HFF-Myc (cell line): ENCODE data around the gene LMBRD1.

Experiments used
- DNase-seq: peaks from one replicate; pipeline ENCODE4 v3.0.0-alpha.2; 2011; ENCODE audit warnings: low read depth; ENCODE audit errors: extremely low read depth
- H3K4me3 ChIP-seq: replicated peaks from 2 replicates; pipeline ENCODE4 v1.5.1; 2011; ENCODE audit warnings: low read depth, mild to moderate bottlenecking, control low read depth, low read length
- TF ChIP-seq, protein P1 (sequence below): IDR thresholded peaks from 2 replicates; pipeline ENCODE4 v1.5.1; 2012; ENCODE audit warnings: mild to moderate bottlenecking, low read depth, low read length, control low read depth; ENCODE audit errors: missing control alignments

LMBRD1 gene

GRCh38 chr6:69722683-69723082 is 74.1 kb downstream of the LMBRD1 start:
- no peak overlapping the region for H3K4me3 ChIP-seq
- TF ChIP-seq, protein P1, sequence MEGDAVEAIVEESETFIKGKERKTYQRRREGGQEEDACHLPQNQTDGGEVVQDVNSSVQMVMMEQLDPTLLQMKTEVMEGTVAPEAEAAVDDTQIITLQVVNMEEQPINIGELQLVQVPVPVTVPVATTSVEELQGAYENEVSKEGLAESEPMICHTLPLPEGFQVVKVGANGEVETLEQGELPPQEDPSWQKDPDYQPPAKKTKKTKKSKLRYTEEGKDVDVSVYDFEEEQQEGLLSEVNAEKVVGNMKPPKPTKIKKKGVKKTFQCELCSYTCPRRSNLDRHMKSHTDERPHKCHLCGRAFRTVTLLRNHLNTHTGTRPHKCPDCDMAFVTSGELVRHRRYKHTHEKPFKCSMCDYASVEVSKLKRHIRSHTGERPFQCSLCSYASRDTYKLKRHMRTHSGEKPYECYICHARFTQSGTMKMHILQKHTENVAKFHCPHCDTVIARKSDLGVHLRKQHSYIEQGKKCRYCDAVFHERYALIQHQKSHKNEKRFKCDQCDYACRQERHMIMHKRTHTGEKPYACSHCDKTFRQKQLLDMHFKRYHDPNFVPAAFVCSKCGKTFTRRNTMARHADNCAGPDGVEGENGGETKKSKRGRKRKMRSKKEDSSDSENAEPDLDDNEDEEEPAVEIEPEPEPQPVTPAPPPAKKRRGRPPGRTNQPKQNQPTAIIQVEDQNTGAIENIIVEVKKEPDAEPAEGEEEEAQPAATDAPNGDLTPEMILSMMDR, result no peak
- DNase-seq, result no peak

DNA sequence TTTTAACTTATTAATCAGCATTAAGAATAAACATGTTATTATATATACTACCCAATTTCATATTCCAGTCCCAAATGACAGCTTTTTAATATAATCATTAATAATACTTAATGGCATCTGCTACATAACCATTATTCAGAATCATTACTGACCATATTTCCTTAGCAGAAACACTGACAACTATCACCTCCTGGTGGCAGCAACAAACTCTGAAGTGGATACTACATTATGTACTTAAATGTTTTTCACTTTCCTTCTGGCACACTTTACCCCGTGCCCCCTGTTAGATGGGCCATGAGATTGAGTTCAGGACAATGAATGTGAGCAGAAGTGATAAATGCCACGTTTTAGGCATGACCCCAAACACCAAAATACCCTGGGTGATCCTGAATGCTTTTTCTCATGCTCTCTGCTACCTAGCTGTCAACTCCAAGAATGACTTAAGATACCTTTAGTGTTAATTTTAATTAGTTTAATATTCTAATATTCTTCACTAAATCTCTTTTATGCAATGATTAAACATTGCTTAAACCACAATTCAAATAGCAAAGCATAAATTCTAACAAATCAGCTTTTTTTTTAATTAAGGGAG is 77.1 kb downstream of the LMBRD1 start:
- DNase-seq, result peak; percentile 5
- TF ChIP-seq, protein P1, result peak; percentile 26
- no peak overlapping the region for H3K4me3 ChIP-seq

DNA sequence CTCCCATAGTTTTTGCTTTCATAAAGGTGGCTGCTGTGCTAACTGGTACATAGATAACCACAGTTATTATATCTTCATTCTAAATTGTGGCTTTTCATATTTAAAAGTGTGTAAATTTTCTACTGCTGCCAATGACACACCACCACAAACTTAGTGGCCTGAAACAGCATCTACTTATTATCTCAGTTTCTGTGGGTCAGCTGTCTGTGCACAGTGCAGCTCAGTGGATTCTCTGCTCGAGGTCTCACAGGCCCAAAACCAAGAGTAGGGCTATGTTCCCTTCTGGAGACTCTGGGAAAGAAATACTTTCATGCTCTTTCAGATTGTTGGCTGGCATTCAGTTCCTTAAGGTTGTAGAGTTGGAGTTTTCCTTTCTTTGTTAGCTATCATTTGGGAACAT is 90.1 kb downstream of the LMBRD1 start:
- TF ChIP-seq, protein P1, result no peak
- no peak for DNase-seq

GRCh38 chr6:69705954-69706353 is 90.9 kb downstream of the LMBRD1 start:
- no peak overlapping the region for H3K4me3 ChIP-seq
- TF ChIP-seq, protein P1, result no peak
- DNase-seq, result no peak

More for the DNA sequence above, 90.1 kb downstream of the LMBRD1 start:
- no peak overlapping the region for H3K4me3 ChIP-seq

DNA sequence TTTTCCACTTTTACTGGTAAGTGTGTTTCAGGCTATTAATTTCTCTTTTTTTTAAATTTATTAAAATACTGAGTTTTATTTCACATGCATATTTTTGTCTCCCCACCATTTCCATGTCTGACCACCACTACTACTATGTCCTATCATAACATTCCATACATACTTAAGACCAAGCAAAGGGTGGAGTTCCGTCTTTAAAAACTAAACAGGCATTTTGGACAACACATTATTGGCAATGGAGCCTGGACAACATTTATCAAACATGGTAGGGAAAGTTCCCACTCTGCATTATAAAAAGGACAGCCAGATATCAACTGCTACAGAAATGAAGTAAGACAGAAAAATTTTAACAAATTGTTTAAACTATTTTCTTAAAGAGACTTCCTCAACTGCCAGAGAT is 91.9 kb downstream of the LMBRD1 start:
- H3K4me3 ChIP-seq, result no peak overlapping the region
- no peak for DNase-seq
- TF ChIP-seq, protein P1, result no peak

- TF ChIP-seq, protein P1, result no peak
- DNase-seq, result no peak
- H3K4me3 ChIP-seq, result no peak overlapping the region
These were observed 97.2 kb downstream of the LMBRD1 start for GRCh38 chr6:69699655-69700054.

GRCh38 chr6:69696273-69696672 is 100.5 kb downstream of the LMBRD1 start:
- TF ChIP-seq, protein P1, result no peak

More at GRCh38 chr6:69696273-69696672, 100.5 kb downstream of the LMBRD1 start:
- DNase-seq, result no peak
- no peak overlapping the region for H3K4me3 ChIP-seq
